H4 (cell line): ENCODE results near the gene MRPS6. TPM values are rescaled to one million over a fixed set of nuclear protein-coding genes. Genes with fewer than 3 reads are reported as not detected.

ENCODE experiments used
- DNase-seq: peaks from one replicate; pipeline ENCODE4 v3.0.0-alpha.2; 2015; ENCODE audit warnings: low spot score
- total RNA-seq: library from RNA; depleted of rRNA; stranded (reverse); fragments of >200 nt; shearing (Covaris generic); gene quantifications from 2 replicates; pipeline ENCODE4 v1.2.3, GENCODE V29; 2014

The MRPS6 gene
- total RNA-seq, 1 experiment from 2014 or later, result 40.9 TPM

DNA sequence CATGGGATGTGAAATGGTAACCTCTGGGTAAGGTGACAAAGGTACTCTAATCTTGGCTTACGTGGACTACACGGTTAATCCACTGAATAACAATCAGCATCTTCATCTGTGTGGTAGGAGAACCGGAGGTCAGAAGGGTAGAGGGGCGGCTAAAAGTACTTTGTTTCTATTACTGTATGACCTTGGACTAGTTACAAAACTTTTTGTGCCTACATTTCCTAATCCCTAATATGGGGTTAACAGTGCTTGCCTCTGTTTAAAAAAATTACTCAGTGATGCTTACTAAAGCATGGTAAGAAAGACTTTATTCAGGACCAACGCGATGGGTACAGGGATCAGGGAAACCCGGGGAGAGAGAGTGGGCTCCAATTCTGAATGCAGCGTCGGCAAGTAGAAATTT, 1.7 kb upstream of the MRPS6 start:
- no peak for DNase-seq

DNA sequence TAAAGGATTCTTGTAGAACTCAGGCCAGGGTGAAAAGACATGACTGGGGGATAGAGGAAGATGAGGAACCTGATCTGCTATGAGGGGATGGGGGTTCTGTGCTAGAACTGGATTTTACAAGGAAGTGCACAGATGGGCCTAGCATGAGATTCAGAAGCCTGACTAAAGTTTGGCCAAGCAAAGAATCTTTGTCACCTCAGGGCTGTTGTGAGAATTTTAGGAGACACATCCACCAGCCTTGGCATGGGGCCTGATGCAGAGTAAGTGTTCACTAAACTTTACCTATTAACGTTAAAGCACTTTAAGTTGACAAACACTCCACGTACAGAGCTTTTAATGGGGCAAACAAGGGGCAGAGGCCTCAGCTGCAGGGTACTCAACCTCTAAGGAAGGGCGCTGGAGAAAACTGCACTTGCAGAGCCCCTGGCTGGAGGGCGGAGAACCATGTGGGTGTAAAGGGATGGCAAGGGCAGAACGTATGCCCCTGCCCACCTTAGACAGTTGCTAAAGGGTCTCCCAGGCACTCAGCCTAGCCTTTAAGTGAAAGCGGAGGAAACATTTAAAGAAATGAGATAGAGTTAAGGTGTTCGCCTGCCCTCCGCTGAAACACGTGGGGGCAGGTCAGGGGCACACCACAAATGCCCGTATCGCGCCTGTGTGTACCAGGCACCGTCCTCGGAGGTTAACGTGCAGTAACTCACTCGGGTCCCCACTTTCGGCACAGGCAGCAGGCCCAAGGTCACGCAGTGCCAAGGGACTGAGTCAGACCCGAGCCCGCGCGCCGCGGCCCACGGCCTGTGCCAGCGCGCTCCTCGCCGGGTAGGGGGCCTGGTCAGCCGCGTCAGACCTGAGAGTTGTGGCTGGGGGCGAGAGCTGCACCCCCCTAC, 990 bp upstream of the MRPS6 start:
- no peak for DNase-seq

DNA sequence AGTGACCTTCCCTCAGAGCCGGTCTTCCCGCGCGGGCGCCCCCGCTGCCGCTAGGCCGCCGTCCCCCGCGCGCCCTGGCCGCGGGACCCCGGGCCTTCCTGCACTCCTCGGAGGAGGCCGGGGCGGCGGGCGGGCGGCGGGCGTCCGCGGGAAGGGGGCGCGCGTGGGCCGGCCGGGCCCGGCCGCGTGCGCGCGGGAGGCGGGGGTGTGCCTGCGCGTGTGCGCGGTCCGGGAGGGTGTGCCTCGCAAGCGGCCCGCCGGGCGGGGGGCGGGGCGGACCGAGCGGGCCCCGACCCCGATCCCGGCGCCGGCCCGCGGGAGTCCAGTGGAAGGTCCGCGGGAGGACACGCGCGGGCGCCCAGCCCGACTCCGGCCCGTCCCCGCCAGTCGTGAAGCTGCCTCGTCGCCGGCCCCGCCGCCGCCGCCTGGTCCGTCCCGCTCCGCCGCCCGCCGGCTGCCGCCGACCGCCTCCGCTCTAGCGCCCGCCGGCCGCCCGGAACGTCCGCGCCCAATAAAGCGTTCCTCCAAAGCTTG, 438 bp downstream of the MRPS6 start:
- no peak for DNase-seq

DNA sequence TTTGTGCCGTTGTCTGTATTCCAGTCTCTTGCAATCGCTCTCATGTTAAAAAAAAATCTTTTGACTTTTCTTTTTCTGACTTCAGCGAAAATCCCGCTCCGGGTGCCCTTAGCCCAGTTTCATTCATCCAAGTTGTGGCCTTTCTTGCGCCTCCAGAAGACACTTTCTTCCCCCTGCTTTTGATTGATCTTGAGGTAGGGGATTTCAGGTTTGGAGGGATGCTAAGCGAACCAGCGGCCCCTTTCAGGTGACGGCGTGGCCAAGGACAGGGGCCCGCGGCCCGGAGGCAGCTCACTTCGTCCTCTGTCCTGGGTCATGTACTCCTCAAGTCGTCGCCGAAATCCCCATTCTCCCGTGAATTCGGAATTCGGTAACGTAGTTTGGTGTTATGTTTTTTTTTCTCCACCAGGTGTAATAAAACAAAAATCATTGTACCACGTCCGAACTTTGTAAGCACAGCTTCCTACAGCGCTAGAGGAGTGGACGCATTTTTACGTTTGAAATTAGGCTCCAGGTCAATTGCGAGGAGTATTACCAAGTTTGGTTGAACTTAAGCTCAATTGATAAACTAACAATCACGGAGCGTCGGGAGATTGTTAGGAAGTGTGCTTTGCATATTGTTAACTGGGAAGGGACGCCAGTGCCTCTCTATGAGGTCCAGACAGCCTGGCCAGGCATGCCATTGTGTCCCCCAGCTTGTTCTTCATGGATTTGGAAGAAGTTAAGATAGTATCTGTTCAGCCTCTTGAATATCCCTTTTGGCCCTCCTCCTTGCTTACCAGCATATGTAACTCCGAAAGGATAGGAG, 1.1 kb downstream of the MRPS6 start:
- DNase-seq, result no peak

DNA sequence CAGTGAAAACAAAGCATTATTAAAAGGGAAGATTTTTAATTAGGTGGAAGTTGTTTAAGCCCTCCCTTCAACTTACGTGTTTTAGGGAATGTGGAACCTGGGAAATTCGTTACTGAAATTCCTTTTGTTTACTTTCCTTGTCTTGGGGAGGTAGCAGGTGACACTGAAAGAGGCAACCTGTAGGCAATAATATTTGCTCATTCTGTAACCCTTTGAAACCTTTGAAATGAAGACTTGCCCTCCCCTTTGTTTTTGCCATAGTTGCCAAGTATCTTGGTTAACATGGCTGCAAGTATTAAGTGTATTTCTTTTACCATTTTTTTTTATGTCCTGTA, 1.7 kb downstream of the MRPS6 start:
- no peak for DNase-seq

DNA sequence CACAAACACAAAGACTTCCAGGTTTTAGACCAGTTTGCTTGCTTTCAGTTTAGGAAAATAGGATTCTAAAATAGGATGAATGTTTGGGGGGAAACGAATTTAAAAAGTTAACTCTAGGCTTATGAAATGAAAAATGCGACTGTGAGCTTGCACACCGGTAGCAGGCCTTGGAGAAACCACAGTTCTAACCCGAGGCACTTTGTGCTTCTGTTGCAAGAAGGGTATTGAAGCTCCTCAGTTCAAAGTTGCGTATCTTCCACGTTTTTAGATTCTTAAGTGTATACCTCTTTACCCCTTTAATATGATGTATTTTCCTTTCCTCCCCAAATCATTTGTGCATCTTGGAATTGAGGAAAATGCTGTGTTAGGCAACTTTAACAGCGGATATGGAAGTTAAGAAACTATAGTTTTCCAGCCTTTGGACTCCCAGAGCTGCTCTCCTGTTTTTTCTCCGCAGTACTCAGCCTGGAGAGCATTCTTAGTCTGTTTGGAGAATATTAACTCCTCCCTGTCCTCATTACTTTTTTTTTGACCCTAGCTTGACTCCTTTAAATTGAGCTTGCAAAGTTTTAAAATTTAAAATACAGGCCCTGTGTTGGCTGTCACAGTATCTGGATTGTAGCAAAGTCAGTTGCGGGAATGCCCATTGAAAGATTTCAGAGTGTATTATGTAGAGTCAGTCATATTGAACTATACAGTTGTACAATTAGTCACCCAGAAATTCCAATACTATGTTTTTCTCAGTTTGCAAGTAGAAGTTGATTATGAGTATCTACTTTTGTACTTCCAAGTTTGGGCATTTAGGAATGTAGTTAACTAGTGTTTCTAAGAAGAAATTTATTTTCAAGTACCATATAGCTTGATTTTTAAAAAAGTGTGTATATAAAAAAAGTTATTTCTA, 2.6 kb downstream of the MRPS6 start:
- no peak for DNase-seq

DNA sequence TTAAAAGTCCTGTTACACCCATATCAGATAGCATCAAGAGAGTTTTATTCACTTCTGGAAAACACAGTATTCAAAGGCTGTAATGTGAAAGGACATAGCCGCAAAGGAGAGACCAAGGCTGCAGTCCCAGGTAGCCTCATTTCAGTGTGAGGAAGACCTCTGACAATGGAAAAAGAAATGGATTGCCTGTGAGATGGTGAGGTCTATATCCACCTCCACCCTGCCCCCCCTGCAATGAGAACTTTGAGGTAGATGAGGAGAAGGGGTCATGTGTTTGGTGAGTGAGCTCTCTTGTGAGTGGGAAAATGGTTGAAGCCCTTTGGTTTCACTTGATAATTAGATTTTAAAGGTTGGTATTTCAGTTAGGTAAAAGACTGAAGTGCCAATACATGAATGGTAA, 3.5 kb downstream of the MRPS6 start:
- no peak for DNase-seq

DNA sequence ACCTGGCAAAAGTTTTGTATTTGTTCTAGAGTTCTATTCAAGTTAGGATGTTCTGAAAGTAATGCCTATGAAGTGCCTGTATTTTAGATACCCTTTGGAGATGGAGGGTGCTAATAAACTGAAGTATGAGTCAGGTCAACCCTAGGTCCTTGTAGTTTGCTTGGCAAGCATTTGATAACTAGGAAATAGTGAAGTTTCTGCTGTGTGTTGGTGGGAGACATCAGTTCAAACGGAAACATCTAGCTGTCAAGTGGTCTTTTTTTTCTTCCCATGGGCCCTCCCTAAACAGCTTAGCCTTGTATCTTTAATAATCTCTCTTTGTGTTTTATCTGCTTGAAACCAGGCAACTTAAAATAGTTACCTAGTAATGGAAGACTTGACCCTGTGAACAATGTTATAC, 4.5 kb downstream of the MRPS6 start:
- DNase-seq, result no peak

DNA sequence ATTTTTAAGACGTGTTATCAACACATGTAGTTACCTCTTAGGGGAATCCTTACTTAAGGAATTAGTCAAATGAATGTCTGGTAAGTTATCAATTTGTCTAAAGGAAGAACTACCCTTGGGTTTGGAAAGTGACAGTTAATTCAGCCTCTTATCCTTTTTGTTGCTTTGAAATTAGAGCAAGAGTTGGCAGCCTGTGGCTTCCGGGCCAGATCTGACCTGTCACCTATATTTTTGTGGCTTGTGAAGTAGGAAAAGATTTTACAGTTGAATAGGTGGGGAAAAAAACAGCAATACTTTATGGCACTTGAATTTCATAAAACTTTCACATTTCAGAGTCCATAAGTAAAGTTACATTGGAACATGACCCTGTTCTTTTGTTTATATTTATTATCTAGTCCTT, 5.5 kb downstream of the MRPS6 start:
- DNase-seq, result no peak

DNA sequence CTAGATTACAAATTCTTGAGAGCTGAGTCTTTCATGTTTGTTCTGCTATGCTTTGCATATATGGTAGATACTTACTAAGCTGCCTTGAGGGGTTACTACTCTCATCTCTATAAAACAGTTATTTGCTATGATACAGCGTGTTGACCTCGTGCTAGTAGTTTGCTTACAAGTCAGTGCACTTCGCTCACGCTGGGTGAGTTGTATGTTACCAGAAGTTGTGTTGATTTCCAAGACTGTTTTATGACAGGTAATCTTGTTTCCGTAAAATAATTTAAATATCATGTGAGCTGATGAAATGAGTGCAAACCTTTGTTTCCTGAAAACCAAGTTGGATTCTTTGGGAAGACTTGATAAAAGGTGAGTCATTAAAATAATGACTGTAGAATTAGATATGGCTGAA, 7.3 kb downstream of the MRPS6 start:
- DNase-seq, result no peak

DNA sequence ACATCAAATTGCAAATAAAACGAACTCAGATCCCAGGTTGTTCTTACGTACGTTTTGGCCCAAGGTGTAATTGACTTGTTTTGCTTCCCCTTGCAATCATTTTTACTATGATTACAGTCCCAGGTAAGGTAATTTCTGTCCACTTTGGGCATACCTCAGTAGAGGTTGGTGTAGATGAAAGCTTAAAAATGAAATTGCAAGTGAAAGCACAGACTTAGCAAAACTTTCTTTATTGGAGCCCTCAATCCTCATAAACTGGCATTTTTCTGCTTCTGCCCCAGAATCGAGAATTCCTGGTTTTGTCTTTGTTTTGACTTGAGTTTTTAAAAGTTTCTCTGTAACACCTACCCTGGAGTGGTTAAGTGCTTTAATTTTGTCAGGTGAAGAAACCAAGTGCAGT, 9.4 kb downstream of the MRPS6 start:
- DNase-seq, result no peak

DNA sequence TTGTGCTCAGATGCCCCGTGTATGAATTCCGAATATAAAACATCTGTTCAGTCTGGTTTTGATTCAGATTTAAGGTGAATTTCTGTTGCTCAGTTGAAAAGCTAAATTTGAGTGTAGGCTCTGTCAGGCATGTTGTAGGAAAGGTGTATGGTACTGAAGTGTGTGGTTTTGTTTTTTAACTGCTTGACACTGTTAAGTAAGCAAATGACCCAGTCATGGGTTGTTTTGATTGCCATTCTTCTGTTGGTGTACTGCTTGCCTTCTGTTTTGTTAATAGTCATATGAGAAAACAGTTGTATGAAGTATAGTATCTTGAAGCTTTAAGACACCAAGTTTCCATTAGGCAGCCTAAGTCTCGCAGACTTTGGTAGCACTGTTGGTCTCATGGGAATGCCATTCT, 10.0 kb downstream of the MRPS6 start:
- no peak for DNase-seq

DNA sequence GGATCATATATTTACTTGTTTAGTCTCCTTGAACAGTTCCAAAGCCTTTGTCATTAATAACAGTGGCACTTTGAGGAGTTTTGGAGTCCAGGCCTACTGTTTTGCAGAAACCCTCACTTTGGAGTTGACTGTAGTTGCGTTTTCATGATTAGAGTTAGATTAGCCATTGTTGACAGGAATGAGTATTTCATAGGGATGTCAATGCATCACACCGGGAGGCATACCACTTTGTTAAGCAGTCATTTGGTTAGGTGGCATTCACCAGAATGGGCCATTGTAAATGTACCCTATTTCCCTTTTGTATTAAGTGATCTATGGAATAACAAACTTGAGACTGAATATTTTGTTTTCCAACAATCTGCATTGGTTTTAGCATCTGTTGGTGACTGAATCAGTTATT, 11.8 kb downstream of the MRPS6 start:
- no peak for DNase-seq

DNA sequence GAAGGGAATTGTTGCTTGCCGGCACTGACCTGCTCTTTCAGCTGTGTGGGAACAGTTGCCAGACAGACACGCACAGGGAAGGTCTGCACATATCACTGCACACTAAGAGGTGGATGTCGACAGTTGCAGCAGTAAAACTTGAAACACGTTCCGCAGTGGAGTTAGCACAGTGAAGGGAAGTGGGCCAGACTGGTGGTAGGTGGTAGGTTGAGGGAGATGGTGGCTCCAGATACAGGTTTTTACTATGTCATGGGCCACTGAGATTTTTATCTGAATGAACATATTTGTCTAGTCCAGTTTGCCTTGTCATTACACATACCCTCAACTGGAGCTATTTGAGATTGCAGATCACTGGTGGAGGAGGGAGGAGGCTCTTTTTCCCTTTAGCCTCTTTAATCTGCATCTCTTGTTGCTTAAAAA, 13.5 kb downstream of the MRPS6 start:
- no peak for DNase-seq

DNA sequence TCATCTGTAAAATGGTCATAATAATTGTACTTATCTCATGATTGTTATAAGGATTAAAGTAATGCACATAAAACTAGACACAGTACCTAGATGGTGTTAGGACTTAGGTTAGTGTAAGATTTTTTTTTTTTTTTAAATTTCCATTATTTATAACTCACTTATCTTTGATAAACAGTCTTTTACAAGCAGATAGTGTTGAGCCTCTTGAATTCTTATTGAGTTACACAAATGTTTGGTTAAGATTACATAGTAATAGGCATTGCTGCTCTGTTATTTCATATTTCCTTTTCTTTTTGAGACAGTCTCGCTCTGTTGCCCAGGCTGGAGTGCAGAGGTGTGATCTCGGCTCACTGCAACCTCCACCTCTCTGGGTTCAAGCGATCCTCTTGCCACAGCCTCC, 15.4 kb downstream of the MRPS6 start:
- DNase-seq, result no peak

DNA sequence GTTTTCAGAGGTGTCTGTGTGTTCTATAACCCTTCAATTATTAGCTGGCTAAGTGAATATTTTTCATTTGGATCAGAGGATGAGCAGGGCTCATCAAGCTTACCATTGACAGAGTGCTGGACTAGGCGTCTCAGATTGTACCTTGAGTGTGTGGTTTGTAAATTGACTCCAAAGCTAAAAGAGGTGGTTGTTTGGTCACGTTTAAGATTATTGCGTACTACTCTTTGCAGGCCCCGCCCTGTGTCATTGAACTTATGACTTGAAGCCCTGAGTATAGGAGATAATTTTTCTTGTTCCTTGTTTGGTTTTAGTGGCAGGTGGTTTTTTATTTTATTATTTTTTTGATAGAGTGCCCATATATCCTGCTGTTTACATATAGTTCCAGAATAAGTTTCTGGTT, 17.7 kb downstream of the MRPS6 start:
- DNase-seq, result no peak

DNA sequence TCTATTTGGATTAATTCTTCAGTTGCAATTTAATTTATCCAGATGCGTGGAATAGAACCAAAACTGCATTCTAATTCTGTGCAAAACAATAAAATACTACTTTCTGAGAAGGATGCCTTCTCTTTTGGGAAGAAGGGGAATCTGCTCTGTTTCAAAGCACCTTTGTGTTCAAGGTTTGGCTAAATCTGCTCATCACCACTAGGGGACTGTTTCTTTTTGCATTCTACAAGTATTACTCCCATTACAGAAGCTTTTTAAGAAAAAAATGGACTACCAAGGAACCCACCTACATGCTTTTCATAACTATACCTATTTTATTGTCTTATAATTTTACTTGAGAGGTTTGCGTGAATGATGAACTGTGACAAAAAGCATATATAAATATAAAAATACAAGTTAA, 18.2 kb downstream of the MRPS6 start:
- DNase-seq, result no peak

DNA sequence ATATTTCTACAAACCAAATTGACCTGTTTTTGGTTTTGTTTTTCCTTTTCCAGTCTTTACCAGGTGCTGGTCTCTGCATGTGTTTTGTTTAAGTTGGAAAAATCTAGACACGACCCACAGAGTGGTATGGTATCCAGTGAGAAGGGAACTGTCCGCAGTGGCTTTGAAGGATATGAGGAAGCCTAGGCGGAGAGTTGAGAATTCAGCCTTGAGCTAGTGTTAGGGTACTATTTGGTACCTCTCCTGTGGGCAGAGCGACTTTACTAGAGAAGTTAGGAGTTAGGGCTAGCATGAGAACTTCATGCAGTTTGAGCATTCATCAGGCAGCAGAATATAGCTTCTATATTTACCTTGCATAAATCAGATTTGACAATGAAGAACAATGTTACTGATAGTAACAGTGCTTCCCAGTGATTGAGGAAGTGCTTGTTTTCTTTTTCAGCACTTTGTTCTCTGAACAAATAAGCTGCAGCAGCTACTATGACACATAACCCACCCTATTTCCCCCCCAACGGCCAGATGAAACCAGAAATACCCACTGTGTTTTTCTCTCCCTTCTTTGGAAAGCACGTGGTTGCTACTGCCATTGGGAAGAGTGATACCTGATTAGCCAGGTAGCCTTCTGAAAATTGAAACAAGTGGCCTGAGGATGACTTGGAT, 19.0 kb downstream of the MRPS6 start:
- no peak for DNase-seq

DNA sequence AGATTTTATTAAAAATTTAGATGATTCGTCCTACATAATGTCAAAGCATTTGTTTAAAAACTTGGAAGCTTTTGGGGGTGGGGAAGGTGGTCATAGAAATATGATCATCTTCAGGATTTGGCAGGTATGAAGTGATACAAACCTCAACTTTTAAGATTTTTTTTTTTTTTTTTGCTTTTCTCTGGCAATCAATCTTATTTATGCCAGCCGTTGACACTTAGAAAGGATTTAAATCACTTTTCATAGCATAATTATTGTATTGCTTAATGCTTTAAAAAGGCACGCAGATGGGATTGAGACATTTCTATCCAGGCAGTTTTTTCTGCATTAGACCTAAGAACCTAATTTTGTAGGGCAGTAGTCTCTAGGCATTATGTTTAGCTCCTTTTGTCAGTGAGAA, 19.7 kb downstream of the MRPS6 start:
- no peak for DNase-seq

DNA sequence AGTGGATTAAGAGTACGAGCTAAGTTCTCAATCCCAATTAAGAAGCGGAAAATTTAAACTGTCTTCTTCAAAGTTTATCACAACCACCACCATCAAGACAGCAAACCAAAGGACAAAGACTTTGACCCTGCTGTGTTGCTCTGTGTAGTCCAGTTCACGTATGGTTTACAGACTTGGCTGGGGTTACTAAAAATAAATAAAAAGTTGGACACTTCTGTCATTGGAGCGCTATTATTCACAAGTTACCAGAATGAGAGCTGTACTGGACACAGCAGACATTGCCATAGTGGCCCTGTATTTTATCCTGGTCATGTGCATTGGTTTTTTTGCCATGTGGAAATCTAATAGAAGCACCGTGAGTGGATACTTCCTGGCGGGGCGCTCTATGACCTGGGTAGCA, 21.6 kb downstream of the MRPS6 start:
- no peak for DNase-seq

DNA sequence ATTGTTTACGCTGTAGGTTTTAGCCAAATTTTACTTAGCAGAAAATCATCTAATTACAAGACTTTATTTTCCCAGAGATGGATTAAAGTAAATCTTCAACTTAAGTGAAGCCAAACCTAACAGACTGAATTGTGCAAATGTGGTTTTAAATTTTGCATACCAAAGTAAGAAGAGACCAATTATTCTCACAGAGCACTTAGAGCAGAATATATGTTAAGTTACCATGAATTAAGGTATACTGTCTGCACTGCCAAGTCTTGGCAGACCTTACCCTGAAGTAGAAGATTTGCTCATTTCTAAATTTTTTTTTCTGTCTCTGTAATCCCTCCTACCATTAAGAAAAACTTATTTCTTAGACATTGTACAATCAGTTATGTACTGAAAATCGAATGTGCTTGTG, 24.1 kb downstream of the MRPS6 start:
- DNase-seq, result no peak
